ENCODE data around the gene LCT. TPM values are rescaled to one million over a fixed set of nuclear protein-coding genes. Genes with fewer than 3 reads are reported as not detected.
A peak's percentile ranks its signal among the peaks of the same experiment; 100 is the strongest.

Gene LCT
- total RNA-seq, 2 donors from 2014 or later, result 0.33 to 0.50 TPM

DNA sequence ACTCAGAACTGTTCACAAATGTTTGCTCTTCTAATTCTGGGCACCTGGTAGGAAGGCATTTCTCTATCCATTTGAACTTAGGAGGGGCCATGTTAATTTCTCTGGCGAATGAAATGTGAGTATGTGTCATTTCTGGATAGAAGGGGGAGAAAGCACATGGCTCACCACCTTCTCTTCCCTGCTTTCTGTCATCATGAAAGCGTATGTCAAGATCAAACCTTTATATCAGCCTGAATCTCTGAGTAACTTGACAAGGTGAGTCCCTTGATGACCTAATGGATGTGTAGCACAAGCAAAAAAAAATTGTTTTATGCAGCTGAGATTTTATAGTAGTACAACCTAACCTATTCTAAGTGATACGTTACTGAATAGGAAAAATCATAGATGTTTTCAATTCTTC, 12.1 kb upstream of the LCT start:
- Mint-ChIP-seq H3K4me1 (ENCODE audit: low read depth in 2 of 2) (no peaks in the 10 kb centered on the region), H3K4me3 (no peak overlapping the region), H3K27me3 (no peaks in the 10 kb centered on the region), H3K27ac (no peak overlapping the region), H3K36me3 (peaks cover 40% of the 10 kb centered on the region), H3K9me3 (no peaks in the 10 kb centered on the region)
- no peak for DNase-seq (ENCODE audit: low spot score)
- no peak for ATAC-seq

DNA sequence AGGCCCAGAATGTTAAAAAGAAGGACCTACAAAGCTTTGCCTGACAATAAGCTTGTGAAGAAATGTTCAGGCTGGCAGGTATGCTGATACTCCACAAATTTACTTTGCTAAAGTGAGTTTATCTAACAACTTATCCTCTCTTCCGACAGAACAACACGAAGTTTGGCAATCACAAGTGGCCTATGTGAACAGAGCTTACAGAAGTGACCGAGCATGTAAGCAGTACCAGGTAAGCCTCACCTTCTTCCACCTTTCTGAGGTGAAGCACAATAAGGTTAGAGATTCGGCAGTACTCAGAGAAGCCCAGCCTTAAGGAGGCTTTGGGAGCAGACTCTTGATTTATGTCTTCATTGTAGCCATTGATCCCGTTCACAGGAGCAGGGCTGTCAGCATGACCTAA, 9.0 kb upstream of the LCT start:
- Mint-ChIP-seq H3K4me1 (ENCODE audit: low read depth in 2 of 2) (no peaks in the 10 kb centered on the region), H3K36me3 (peaks cover 50% of the 10 kb centered on the region), H3K9me3 (no peaks in the 10 kb centered on the region), H3K4me3 (no peak overlapping the region), H3K27me3 (no peaks in the 10 kb centered on the region), H3K27ac (no peak overlapping the region)
- no peak for DNase-seq (ENCODE audit: low spot score)
- ATAC-seq, result no peak

DNA sequence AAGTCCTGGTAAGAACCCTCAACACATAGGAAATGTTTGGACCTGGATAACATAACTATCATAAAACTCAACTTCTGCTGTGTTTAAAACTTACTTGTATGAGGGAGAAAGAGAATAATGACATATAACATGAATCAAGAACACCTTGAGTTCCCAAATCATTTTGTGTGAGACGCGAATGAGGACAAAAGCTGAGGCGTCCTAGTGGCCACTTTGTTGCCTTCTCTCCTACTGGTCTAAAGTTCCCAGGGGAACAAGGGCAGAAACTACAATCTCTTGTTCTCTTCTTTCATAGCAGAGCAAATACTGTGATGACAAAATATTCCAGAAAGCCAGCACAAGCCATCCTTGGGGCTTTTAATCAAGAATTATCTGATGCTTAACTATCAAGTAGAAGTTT, 8.3 kb upstream of the LCT start:
- Mint-ChIP-seq H3K4me1 (ENCODE audit: low read depth in 2 of 2) (no peaks in the 10 kb centered on the region), H3K27ac (no peak overlapping the region)

DNA sequence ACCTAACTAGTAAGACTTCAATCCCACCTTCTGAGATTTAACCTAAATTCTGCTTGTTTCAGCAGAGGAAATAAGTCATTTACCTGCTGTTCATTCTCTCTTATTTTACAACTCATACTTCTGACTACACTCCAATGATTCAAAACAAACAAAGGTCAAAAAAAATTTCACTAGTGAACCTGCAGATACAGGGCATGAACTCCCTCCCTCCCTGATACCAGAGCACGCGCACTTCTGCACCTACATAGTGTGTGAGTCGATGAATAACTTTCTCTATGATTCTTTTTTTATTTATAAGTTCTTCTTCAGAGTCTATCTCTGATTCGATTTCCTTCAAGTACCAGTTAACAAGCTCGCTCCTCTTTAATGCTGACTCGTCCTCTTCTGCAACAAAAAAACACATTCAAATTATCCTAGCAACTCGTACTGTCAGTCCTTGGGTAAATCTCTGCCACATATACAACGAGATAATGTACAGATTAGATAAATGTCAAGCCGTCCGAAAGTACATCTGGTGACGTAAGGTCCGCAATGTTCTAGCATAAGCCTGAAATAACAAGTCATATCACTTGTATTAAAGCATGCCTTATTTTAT, 7.4 kb upstream of the LCT start:
- ATAC-seq (no peak), DNase-seq (ENCODE audit: low spot score) (no peak)
- Mint-ChIP-seq H3K27me3 (no peaks in the 10 kb centered on the region), H3K4me3 (no peak overlapping the region), H3K27ac (no peak overlapping the region), H3K36me3 (peaks cover 40% of the 10 kb centered on the region), H3K4me1 (ENCODE audit: low read depth in 2 of 2) (no peaks in the 10 kb centered on the region), H3K9me3 (no peaks in the 10 kb centered on the region)

More for the DNA sequence above, 8.3 kb upstream of the LCT start:
- Mint-ChIP-seq H3K9me3 (no peaks in the 10 kb centered on the region), H3K4me3 (no peak overlapping the region), H3K36me3 (peaks cover 44% of the 10 kb centered on the region), H3K27me3 (no peaks in the 10 kb centered on the region)
- DNase-seq (ENCODE audit: low spot score), result no peak
- ATAC-seq, result no peak

DNA sequence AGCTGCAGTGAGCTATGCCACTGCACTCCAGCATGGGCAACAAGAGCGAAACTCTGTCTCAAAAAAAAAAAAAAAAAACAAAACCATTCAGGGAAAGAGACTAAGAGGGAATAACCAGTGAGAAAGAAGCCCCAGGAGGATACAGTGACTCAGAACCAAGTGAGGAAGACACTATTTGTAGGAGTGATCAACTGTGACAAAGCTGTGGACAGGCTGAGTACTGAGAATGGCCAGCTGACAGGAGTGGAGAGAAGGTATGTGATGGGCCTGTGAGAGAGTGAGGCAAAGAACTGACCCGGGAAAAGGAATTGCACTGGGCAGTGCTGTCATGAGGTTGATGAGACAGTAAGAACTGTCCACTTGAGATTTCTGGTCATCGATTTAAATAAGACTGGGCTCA, 6.7 kb upstream of the LCT start:
- Mint-ChIP-seq H3K4me1 (ENCODE audit: low read depth in 2 of 2) (no peaks in the 10 kb centered on the region), H3K36me3 (peaks cover 34% of the 10 kb centered on the region), H3K4me3 (no peak overlapping the region), H3K9me3 (no peaks in the 10 kb centered on the region), H3K27me3 (no peaks in the 10 kb centered on the region), H3K27ac (no peak overlapping the region)
- DNase-seq (ENCODE audit: low spot score) (no peak), ATAC-seq (no peak)

DNA sequence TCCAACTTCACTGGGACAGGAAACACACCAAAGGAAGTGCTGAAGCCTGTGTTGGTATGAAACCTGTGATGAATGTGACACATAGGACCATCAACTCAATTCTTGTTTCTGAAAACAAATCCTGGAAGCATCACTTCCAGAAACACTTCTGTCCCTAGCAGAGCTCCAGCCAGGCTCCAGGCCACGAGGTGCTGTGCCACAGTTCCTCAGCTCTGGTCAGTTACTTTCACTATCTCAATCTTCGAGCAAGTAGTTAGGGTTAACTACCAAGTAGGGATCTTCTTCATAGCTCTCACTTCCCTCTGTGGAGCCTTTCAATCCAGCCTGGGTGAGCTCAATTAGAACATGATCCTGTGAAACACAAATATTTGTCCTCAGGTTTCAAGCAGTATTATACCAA, 3.6 kb upstream of the LCT start:
- no peaks in the 10 kb centered on the region for H3K9me3 Mint-ChIP-seq
- H3K27ac Mint-ChIP-seq, result peak overlapping the region in 1 of 2 donors; percentile 2
- peaks cover 0 to 5% of the 10 kb centered on the region in 2 donors for H3K4me1 Mint-ChIP-seq (ENCODE audit: low read depth in 2 of 2)
- peaks cover 27% of the 10 kb centered on the region for H3K36me3 Mint-ChIP-seq
- ATAC-seq (no peak), DNase-seq (ENCODE audit: low spot score) (no peak)
- H3K4me3 Mint-ChIP-seq, result no peak overlapping the region
- H3K27me3 Mint-ChIP-seq, result no peaks in the 10 kb centered on the region

DNA sequence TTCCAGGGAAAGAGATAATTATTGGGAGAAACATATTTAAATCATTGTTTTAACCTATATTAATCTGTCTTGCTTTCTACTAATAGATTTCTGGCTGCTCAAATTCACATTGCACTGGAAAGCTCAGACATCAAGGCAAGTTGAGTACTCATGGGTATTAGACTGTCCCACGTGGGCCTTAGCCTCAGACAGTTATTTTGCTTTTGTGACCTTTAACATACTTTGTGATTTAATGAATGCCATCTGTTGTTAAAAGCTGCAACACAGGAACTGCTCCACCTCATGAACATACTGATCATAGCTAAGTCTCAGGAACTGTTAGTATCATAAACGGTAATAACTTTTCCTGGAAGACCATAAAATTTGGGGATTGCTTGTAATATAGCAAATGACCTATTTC, 2.7 kb upstream of the LCT start:
- no peak for DNase-seq (ENCODE audit: low spot score)
- Mint-ChIP-seq H3K36me3 (peaks cover 25% of the 10 kb centered on the region), H3K9me3 (no peaks in the 10 kb centered on the region), H3K4me1 (ENCODE audit: low read depth in 2 of 2) (peaks cover 0 to 6% of the 10 kb centered on the region in 2 donors), H3K27me3 (no peaks in the 10 kb centered on the region), H3K4me3 (no peak overlapping the region), H3K27ac (no peak overlapping the region)
- ATAC-seq, result no peak

DNA sequence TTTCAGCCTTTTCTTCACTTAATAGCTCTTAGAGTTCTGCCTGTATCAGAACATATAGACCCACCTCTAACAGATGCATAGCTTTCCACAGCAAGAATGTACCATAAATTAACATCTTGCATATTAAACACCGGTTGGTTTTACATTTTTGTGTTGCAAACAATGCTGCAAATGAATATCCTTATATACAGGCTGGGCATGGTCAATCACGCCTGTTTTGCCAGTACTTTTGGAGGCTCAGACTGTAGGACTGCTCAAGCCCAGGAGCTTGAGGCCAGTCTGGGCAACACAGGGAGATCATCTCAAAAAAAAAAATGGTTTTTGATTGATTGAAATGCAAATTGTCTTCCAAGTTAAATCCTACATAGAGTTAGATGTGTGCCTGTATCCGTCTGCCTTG, 1.5 kb upstream of the LCT start:
- ATAC-seq (no peak), DNase-seq (ENCODE audit: low spot score) (no peak)
- Mint-ChIP-seq H3K9me3 (no peaks in the 10 kb centered on the region), H3K4me1 (ENCODE audit: low read depth in 2 of 2) (peaks cover 0 to 6% of the 10 kb centered on the region in 2 donors), H3K27me3 (no peaks in the 10 kb centered on the region), H3K4me3 (no peak overlapping the region), H3K36me3 (peaks cover 13% of the 10 kb centered on the region), H3K27ac (no peak overlapping the region)

DNA sequence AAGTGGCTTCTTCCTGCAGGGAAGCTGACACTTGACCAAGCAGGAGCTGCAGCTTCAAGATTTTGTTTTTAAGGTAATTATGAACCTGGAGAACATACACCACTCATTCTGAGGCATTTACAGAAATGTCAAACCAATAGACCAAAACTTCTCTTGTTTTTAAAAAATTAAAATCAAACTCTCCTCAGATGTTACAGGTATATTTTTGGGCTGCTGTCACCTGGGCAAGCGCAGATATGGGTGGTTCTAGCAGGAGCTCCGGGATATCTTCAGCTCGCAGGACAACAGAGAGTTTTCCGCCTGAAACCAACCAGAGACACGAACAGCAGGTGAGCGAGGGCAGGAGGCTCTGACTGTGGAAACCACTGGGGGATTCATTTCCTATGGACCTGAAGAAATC, 4.1 kb downstream of the LCT start:
- Mint-ChIP-seq H3K27ac (no peak overlapping the region), H3K36me3 (no peaks in the 10 kb centered on the region), H3K27me3 (no peaks in the 10 kb centered on the region), H3K4me3 (no peak overlapping the region), H3K4me1 (ENCODE audit: low read depth in 2 of 2) (peaks cover 0 to 6% of the 10 kb centered on the region in 2 donors), H3K9me3 (no peaks in the 10 kb centered on the region)
- DNase-seq (ENCODE audit: low spot score), result no peak
- ATAC-seq, result no peak

DNA sequence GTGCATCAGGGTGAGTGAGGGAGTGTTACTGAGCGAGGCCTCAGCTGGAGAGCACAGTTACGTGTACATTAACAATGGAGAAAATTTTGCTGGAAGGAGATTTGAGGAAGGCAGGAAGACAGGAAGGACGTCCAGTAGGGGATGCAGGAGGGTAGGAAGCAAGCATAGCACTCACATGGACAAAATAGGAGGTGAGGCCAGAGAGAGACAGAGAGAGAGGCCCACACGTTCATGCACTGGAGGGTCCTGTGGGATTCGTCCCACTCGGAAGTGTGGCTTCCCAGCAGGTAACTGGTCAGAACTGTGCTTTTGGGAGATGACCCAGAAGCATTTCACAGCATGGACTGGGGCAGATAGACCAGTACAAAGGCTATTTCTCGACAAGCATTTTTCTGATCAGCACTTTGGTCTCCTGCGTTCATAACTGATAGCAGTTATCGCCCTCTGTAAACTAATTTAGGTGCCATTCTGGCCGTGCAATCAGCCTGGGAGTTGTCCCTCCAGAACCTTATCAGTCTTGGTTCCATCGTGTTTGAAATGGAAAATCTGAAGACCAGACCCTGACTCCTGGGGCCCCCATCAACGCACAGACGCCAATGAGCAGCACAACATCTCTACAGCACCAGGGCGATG, 5.7 kb downstream of the LCT start:
- no peak overlapping the region for H3K27ac Mint-ChIP-seq

DNA sequence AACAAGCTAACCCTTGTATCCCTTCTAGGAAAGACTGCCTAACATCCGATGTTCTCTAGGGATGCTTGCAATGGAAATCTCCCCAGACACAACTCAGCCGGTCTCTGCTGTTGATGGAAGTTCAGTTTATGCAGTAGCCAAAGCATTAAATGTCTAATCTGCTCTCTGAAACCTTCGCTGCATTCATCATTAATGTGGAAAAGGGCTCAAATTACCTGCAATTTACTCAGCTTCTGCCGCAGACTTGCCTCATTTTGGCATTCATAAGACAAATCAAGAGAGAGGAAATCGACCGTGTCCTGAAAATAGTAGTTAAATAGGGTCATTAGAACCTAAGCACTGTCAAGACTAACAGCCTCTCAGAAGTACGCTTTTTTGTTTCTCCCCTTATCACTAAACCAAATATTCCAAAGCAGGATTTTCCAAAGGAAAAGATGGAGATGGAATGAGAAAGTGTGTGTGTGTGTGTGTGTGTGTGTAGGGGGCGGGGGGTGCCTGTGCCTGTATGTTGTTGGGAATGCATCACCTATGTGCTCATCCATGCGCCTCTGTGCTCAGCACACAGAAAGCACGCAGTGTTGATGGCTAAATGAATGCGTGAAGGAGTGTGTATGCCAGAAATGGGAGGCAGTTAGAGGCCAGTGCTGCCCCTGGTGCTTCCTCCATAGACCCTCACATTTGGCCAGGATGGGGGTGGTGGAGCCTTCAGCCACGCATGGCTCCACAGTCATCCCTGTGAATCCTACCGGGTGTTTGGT, 7.4 kb downstream of the LCT start:
- no peaks in the 10 kb centered on the region for H3K36me3 Mint-ChIP-seq
- no peak overlapping the region for H3K27ac Mint-ChIP-seq
- H3K27me3 Mint-ChIP-seq, result no peaks in the 10 kb centered on the region
- ATAC-seq (no peak), DNase-seq (ENCODE audit: low spot score) (no peak)
- no peaks in the 10 kb centered on the region for H3K4me1 Mint-ChIP-seq (ENCODE audit: low read depth in 2 of 2)
- no peak overlapping the region for H3K4me3 Mint-ChIP-seq
- no peaks in the 10 kb centered on the region for H3K9me3 Mint-ChIP-seq

More for the DNA sequence above, 5.7 kb downstream of the LCT start:
- no peaks in the 10 kb centered on the region for H3K27me3 Mint-ChIP-seq
- no peaks in the 10 kb centered on the region for H3K9me3 Mint-ChIP-seq
- no peak for DNase-seq (ENCODE audit: low spot score)
- peaks cover 0 to 3% of the 10 kb centered on the region in 2 donors for H3K4me1 Mint-ChIP-seq (ENCODE audit: low read depth in 2 of 2)
- H3K4me3 Mint-ChIP-seq, result no peak overlapping the region
- ATAC-seq, result no peak
- H3K36me3 Mint-ChIP-seq, result no peaks in the 10 kb centered on the region

DNA sequence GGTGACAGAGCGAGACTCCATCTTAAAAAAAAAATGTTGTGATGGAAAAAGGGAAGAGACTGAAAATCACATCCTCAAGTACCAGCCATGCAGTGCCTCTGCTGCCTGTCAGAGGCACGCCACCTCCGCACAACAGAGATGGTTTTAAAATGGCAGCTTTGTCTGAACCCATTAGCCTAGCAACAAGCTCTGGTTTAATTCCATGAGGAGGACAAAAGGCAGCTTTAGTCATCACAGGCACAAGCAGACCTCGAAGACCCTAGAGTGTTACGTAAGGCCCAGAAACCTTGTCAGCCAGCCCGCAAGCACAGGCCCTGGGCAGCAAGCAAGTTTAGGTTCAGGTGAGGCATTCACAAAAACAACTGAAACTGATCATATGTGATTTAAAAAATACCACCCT, 10.4 kb downstream of the LCT start:
- Mint-ChIP-seq H3K36me3 (peaks cover 9% of the 10 kb centered on the region), H3K4me1 (ENCODE audit: low read depth in 2 of 2) (peaks cover 0 to 2% of the 10 kb centered on the region in 2 donors), H3K9me3 (no peaks in the 10 kb centered on the region), H3K27ac (no peak overlapping the region), H3K4me3 (no peak overlapping the region), H3K27me3 (no peaks in the 10 kb centered on the region)
- DNase-seq (ENCODE audit: low spot score), result no peak
- ATAC-seq, result no peak

DNA sequence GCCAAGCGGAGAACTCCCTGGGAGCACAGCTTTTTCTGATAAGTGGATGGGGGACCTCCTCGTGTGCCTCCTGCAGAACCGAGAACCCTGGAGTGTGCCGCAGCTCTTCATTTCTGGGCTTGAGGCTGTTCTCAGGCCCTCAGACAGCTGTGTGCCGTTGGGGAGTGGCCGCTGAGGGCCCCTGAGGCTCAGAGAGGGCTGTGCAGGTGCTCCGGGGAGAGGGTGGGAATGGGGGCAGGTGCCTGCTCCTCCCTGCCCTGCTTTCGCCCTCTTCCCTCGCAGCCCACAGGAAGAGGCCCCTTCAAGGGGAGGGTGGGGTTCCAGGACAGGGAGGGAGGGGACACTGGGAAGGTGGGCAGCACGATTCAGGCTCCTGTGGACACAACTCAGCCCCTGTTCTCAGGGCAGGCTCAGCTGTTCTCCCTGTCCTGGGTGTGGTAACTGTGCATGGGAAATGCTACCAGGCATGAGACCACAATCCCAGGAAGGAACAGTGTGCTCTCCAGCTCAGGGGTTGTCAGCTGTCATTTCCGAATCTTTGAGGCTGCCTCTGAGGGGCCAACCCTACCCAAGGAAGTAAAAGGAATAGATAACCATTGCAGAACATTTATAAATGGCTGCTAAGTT, 11.3 kb downstream of the LCT start:
- Mint-ChIP-seq H3K9me3 (no peaks in the 10 kb centered on the region), H3K4me1 (ENCODE audit: low read depth in 2 of 2) (peaks cover 4 to 9% of the 10 kb centered on the region in 2 donors), H3K27ac (no peak overlapping the region), H3K36me3 (peaks cover 9% of the 10 kb centered on the region), H3K27me3 (no peaks in the 10 kb centered on the region), H3K4me3 (no peak overlapping the region)
- DNase-seq (ENCODE audit: low spot score) (no peak), ATAC-seq (peak in 1 of 2 donors; percentile 19)

DNA sequence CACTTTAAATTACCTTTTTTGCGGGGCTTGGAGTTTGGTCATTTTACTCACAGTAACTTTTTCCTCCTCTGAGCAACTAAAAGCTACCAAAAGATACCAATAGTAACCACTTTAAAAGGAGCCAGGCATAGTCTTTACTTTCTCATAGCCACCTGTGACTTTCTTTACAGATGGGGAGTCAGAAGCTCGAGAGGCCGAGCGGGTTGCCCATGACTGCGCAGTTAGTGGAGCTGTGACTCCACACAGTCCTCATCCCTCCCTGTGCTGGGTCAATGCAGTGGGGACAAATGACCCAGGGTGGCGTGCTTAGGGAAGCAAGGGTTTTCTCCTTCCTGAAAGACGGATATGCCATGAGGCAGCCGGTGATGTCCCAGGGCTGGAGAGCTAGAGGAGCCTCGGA, 11.9 kb downstream of the LCT start:
- Mint-ChIP-seq H3K4me3 (no peak overlapping the region), H3K27ac (no peak overlapping the region), H3K4me1 (ENCODE audit: low read depth in 2 of 2) (peaks cover 8 to 14% of the 10 kb centered on the region in 2 donors), H3K9me3 (no peaks in the 10 kb centered on the region), H3K36me3 (peaks cover 9% of the 10 kb centered on the region), H3K27me3 (no peaks in the 10 kb centered on the region)
- ATAC-seq, result no peak
- DNase-seq (ENCODE audit: low spot score), result no peak

Data from natural killer cell treated with Interleukin-12 subunit alpha and Interleukin-12 subunit beta and Interleukin-15 and Interleukin-18, amount 100 ng/mL, for 72 hours (primary cell).